ENCODE results near the gene TAMM41.
A peak's percentile ranks its signal among the peaks of the same experiment; 100 is the strongest.
"Not testable (repeated sequence)": the region's sequence is repeated elsewhere in the genome, so short reads cannot be mapped to it uniquely, and the experiment has no call there.

TAMM41 gene

DNA sequence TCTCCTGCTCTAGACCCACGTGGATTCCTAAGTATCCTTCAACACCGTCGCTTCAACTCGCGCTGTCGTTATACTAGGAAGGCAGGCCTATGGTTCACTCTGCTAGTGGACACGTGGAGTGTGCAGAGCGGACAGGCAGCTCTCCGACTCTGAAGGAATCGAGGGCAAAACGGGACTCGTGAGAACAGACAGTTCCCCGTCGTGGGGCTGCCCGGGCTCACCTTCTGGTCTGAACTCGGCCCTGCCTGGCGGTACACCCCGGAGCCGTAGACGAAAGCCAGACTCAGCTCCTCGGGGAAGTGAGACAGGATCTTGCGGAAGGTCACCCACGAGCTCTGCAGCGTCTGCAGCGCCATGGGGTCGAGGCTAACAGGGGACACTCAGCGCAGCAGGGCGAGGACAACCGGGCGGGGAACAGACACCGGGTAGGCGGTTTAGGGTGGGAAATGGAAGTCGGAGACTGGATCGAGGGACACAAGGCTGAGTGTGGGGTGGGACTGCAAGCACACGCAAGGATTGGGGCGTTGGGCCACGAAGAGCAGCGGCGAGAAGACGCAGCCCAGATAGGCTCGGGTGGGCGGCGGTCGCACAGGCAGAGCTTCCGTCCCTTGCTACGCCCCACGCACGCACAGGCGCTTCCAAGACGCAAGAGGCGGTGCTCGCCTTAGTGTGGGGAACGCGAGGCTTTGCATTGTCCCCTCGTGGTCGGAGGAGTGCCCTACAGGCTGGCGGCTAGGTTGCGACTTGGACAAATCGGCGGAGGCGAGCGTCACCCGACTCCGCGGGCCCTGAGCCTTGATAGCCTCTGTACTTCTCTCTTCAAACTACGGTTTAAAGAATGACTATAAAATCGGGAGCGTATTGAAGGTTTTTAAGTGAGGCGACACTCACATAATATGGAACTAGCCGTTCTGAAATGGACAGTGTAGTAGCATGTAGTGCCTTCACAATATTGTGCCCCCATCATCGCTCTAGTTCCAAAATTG is at the start of gene TAMM41:
TAMM41 (minus strand) TSS at position 605 of the 986 bp plus-strand sequence; CDS start at position 356, 249 bp downstream.
- peak; percentile 86 to 91 for DNase-seq

DNA sequence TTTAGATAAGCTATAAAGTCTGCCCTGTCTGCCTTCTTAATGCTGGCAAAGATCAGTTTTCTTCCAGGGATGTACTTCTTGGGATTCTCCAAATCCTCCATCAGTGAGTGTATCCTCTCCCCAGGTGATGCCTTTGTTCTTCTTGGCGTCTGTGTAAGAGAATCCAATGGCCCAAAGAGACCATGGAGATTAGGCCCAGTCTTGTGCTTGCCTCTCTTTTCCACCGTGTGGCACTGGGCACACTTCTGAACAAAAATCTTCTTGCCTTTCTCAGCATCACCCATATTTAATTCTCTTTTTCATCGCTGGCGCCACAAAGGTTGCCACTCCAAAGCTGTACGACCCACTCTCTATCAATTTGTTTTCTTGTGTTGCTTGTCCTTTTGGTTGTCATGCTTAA is 32.2 kb upstream of the TAMM41 start:
- no peak for DNase-seq

GRCh38 chr3:11874707-11875106 is 28.0 kb upstream of the TAMM41 start:
- not testable (repeated sequence) for DNase-seq

DNA sequence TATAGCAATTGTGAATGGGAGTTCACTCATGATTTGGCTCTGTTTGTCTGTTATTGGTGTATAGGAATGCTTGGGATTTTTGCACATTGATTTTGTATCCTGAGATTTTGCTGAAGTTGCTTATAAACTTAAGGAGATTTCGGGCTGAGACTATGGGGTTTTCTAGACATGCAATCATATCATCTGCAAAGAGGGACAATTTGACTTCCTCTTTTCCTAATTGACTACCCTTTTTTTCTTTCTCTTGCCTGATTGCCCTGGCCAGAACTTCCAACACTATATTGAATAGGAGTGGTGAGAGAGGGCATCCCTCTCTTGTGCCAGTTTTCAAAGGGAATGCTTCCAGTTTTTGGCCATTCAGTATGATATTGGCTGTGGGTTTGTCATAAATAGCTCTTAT is 17.1 kb upstream of the TAMM41 start:
- DNase-seq = not testable (repeated sequence)

DNA sequence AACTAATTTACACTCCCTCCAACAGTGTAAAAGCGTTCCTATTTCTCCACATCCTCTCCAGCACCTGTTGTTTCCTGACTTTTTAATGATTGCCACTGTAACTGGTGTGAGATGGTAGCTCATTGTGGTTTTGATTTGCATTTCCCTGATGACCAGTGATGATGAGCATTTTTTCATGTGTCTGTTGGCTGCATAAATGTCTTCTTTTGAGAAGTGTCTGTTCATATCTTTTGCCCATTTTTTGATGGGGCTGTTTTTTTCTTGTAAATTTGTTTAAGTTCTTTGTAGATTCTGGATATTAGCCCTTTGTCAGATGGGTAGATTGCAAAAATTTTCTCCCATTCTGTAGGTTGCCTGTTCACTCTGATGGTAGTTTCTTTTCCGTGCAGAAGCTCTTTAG is 15.9 kb upstream of the TAMM41 start:
- DNase-seq = not testable (repeated sequence)

GRCh38 chr3:11862145-11862544 is 15.5 kb upstream of the TAMM41 start:
- not testable (repeated sequence) for DNase-seq

- not testable (repeated sequence) for DNase-seq
These were observed 13.5 kb upstream of the TAMM41 start for GRCh38 chr3:11860213-11860612.

- no peak for DNase-seq
These were observed 6.8 kb upstream of the TAMM41 start for GRCh38 chr3:11853450-11853849.

DNA sequence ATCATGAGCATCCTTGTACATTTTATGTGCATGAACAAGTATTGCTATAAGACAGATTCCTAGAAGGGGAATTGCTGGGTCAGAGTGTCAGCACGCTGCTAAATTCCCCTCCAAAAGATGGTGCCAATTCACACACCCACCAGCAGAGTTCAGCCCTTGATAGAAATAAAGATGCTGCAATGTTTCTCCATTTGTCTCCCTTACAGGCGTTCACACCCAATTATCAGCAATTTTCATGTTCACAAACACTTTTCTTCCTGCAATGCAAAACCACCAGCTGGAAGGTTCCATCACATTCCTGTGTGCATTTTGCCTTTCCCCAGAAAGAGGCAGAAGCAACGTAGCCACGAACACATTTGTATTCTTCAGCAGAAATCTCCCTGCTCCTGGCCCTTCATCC is 3.3 kb upstream of the TAMM41 start:
- no peak for DNase-seq

GRCh38 chr3:11847607-11848006 is 922 bp upstream of the TAMM41 start:
- peak in 1 of 2 experiments; percentile 13 for DNase-seq

- DNase-seq = no peak
These were observed 1.0 kb downstream of the TAMM41 start for GRCh38 chr3:11845651-11846050.

DNA sequence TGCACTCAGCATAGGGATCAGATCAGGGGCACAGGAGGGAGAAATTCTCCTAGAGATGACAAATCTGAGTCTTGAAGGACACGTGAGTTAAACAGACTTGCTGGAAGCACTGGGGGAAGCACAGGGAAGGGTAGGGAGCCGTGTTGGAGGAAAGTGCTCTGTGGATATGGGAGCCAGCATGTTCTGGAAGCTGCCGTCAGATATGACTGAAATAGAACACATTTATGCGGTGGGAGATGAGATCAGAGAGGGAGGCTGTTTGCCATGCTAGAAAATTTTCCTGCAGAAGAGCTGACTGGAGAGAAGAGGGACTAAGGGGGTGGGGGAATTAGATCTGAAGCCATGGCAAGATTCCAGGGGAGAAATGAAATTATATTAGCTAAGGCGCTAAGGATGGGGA is 1.8 kb downstream of the TAMM41 start:
- DNase-seq = no peak

DNA sequence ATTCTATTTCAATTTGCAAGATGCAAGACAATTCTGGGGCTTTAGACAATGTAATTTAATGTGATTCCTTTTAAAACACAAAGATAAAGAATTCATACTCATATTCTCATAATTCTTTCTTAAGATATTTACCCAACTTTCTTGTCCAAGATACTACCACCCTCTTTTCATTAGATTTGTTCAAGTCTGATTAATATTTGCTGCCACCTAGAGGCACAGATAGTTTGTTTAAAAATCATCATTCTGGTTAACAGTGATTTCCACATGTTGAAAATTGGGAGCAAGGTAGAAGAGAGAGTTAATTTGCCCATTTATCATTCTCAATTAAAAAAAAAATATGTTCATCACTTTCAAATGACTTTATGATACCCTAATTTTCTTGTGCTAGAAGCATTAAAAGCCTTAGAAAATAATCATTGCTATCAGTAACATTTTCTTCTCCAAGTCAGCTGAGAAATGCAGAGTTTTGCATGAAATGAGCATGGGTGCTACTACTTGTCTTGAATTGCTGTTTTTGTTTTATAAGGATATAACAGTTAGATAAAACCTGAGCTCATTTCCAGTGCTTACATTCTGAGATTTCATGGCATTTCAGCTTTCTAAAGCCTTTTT is 11.6 kb downstream of the TAMM41 start:
- peak in 1 of 2 experiments; percentile 2 for DNase-seq

- no peak for DNase-seq
These were observed 13.4 kb downstream of the TAMM41 start for GRCh38 chr3:11832981-11833905.

GRCh38 chr3:11829416-11829815 is 17.3 kb downstream of the TAMM41 start:
- no peak for DNase-seq

DNA sequence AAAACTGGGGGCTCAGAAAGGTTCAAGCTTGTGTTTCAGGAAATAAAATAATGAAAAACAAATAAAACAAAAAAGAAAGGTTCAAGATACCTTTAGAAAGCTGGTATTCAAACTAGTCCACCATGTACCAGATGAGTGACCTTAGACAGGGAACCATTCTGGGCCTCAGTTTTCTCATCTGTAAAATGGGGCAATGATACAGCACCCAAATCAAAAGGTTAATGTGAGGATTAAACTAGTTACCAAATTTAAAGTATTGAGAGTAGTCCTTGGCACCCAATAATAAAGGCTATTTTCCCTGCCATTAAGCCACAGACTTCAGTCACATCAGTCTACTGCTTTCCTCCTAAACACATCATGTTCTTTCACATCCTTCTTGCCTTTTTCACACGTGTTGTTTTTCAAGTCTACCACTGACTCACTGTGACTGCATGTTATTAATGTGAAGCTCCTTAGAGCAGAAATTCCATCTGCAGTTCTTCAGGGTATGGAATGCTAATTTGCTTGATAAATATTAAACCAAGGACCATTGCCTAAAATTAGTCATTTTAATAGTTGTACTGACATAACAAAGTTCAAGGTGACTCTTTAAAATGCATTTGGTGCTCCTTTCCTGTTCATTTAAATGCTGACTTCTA is 19.9 kb downstream of the TAMM41 start:
- DNase-seq = no peak

DNA sequence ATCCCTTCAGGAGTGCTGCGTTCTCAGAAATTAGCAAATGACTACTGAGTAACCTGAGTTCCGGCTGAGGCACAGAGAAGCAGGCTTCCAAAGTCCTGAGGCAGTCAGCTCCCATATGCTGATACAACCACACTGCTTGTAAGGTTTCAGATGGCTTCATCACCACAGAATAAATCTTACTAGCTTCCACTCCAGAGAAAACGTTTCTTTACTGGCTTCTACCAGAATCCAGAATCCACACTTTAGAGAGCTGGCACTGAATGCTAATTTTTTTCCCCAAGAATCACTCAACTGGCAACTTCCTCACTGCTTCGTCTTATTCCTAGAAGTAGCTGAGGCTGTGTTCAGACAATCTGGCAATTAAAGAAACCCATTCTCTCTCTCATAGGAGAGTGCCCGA is 21.4 kb downstream of the TAMM41 start:
- no peak for DNase-seq

DNA sequence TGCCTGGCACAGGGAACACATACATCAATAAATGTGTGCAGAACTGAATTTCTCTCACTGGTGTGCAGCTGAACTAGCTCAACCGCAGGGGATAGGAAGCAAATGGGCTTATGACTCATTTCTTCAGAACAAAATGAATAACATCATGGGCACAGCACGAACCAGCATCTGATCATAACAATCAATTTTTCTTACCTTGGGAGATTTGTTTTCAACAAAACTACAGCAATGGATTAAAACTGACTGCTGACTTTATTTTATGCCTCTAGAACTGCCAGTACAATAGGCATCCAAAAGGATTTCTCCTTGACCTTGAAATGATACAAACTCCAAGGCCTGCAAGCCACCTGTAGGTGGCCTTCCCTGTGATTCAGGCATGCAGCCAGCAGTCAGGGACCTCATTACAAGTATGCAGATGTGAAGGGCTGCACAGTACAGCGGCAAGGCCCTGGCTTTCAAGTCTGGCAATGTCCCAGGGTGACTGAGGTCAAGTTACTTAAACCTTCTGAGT is 26.1 kb downstream of the TAMM41 start:
- no peak for DNase-seq

DNA sequence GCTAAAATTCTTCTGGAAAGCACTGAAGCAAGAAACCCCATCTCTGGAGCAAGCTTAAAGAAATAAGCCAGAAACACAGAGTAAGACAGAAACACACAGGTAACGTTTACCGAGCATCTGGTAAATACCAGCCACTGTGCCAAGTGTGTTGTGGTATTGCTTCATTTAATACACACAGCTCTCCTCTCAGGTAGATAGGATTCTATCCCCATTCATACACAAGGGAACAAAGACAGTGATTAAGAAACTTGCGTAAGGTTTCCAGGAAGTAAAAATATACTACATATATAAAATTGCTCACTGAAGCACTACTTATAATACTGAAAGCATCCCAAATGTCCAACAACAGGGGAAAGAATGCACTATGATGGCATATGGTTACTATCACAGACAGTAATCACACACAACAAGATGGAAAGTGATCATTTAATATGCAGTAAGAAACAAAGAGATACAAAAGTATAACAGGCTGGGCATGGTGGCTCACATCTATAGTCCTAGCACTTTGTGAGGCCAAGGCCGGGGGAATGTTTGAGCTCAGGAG is 27.5 kb downstream of the TAMM41 start:
- no peak for DNase-seq

GRCh38 chr3:11818033-11818432 is 28.7 kb downstream of the TAMM41 start:
- no peak for DNase-seq

GRCh38 chr3:11815111-11815510 is 31.6 kb downstream of the TAMM41 start:
- no peak for DNase-seq

GRCh38 chr3:11814663-11815062 is 32.0 kb downstream of the TAMM41 start:
- DNase-seq = no peak
